ENCODE results near the gene APEH.

APEH gene

DNA sequence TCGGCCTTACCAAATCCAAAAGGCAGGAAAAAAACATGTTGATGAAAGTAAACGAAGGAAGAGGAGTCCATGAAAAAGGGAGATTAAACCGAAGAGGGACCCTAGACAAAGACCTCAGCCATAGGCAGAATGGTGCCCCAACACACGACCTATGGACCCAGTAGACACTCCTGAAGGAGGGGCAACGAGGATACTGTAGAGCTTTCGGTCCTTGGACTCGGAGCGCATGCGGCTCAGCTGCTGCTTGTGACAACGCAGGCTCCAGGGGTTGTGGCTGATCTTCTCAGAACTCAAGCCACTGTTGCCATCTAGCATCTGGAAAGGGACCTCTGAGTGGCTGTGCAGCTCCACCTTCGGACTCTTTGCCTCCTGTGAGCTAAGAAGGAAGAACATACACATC lies 58.4 kb downstream of the APEH start:
- Histone ChIP-seq H3K36me3 (ENCODE audit: insufficient read depth, low read length) (peaks cover 55% of the 10 kb centered on the region), H3K27me3 (ENCODE audit: insufficient read depth, low read length) (no peaks in the 10 kb centered on the region)

DNA sequence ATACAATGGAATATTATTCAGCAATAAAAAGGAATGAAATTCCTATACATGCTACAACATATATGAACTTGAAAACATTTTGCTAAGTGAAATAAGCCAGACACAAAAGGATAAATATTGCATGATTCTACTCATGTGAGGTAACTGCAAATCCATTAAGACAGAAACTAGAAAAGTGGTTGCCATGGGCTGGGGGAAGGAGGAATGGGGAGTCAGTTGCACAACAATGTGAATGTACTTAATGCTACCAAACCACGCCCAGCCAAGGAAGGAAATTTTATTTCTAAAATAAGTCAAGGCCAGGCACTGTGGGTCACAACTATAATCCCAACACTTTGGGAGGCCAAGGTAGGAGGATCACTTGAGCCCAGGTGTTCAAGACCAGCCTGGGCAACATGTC lies 59.4 kb downstream of the APEH start:
- Histone ChIP-seq H2AFZ (ENCODE audit: low read length) (no peak overlapping the region), H3K4me1 (ENCODE audit: insufficient read depth, low read length, severe bottlenecking) (no peaks in the 10 kb centered on the region), H3K27ac (ENCODE audit: low read depth, low read length, poor library complexity, severe bottlenecking) (no peak overlapping the region), H3F3A (ENCODE audit: insufficient read depth, low read length) (no peaks in the 10 kb centered on the region), H3K4me2 (ENCODE audit: low read length) (no peak overlapping the region), H3K9ac (ENCODE audit: low read length) (no peak overlapping the region), H3K27me3 (ENCODE audit: insufficient read depth, low read length) (no peaks in the 10 kb centered on the region), H3K36me3 (ENCODE audit: insufficient read depth, low read length) (peaks cover 64% of the 10 kb centered on the region), H3K9me3 (ENCODE audit: low read length) (no peaks in the 10 kb centered on the region), H3K9me2 (ENCODE audit: low read depth, low read length) (no peaks in the 10 kb centered on the region), H3K79me2 (ENCODE audit: insufficient read depth, low read length) (no peaks in the 10 kb centered on the region), H3K4me3 (ENCODE audit: low read depth, low read length, poor library complexity, severe bottlenecking) (no peak overlapping the region), H4K20me1 (ENCODE audit: insufficient read depth, low read length) (no peaks in the 10 kb centered on the region)
- no peak for TF ChIP-seq EZH2 (IDR thresholded peaks at IDR 0.05; ENCODE audit: borderline replicate concordance, low read length)
- TF ChIP-seq, protein P1, sequence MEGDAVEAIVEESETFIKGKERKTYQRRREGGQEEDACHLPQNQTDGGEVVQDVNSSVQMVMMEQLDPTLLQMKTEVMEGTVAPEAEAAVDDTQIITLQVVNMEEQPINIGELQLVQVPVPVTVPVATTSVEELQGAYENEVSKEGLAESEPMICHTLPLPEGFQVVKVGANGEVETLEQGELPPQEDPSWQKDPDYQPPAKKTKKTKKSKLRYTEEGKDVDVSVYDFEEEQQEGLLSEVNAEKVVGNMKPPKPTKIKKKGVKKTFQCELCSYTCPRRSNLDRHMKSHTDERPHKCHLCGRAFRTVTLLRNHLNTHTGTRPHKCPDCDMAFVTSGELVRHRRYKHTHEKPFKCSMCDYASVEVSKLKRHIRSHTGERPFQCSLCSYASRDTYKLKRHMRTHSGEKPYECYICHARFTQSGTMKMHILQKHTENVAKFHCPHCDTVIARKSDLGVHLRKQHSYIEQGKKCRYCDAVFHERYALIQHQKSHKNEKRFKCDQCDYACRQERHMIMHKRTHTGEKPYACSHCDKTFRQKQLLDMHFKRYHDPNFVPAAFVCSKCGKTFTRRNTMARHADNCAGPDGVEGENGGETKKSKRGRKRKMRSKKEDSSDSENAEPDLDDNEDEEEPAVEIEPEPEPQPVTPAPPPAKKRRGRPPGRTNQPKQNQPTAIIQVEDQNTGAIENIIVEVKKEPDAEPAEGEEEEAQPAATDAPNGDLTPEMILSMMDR (IDR thresholded peaks at IDR 0.05; ENCODE audit: low read length): no peak

More for the DNA sequence above, 58.4 kb downstream of the APEH start:
- no peak for TF ChIP-seq EZH2 (IDR thresholded peaks at IDR 0.05; ENCODE audit: borderline replicate concordance, low read length)
- TF ChIP-seq, protein P1 (IDR thresholded peaks at IDR 0.05; ENCODE audit: low read length): no peak
- Histone ChIP-seq H3K79me2 (ENCODE audit: insufficient read depth, low read length) (no peaks in the 10 kb centered on the region), H3K9ac (ENCODE audit: low read length) (no peak overlapping the region), H3K27ac (ENCODE audit: low read depth, low read length, poor library complexity, severe bottlenecking) (no peak overlapping the region), H2AFZ (ENCODE audit: low read length) (no peak overlapping the region), H3F3A (ENCODE audit: insufficient read depth, low read length) (no peaks in the 10 kb centered on the region), H3K9me2 (ENCODE audit: low read depth, low read length) (no peaks in the 10 kb centered on the region), H4K20me1 (ENCODE audit: insufficient read depth, low read length) (no peaks in the 10 kb centered on the region), H3K4me3 (ENCODE audit: low read depth, low read length, poor library complexity, severe bottlenecking) (no peak overlapping the region), H3K4me1 (ENCODE audit: insufficient read depth, low read length, severe bottlenecking) (no peaks in the 10 kb centered on the region), H3K4me2 (ENCODE audit: low read length) (no peak overlapping the region), H3K9me3 (ENCODE audit: low read length) (no peaks in the 10 kb centered on the region)

Measured in OCI-LY1 (cell line).